GM12878 (cell line): ENCODE results near the gene PUM2. TPM values are rescaled to one million over a fixed set of nuclear protein-coding genes. Genes with fewer than 3 reads are reported as not detected.

Source experiments
- ATAC-seq: fragments of 200-7000 bp; cut with Tn5 transposase; 3 replicates; pipeline ENCODE4 v1.9.1; 2020; ENCODE audit warnings: mild to moderate bottlenecking, moderate library complexity
- BruUV-seq: library from RNA; stranded (reverse); fragments of 400-500 nt; replicated peaks from 2 replicates; lab custom pipeline; 2021; lab: Mats Ljungman, UMichigan
- CTCF ChIA-PET: fragments of 300-600 bp; sonication (Branson Sonifier 250); formaldehyde crosslinking; extraction: SDS; loops from one replicate; lab custom pipeline; 2021; ENCODE audit warnings: inconsistent platforms; lab: Yijun Ruan, JAX
- POLR2A ChIA-PET: fragments of 350-600 bp; formaldehyde crosslinking; extraction: SDS; loops from one replicate; lab custom pipeline; 2021; ENCODE audit warnings: inconsistent platforms; lab: Charles Lee
- RAD21 ChIA-PET: fragments of 300-600 bp; sonication (Branson Sonifier 250); formaldehyde crosslinking; loops from one replicate; lab custom pipeline; 2023; ENCODE audit warnings: antibody characterized with exemption; ENCODE audit not compliant: unreplicated experiment; lab: Charles Lee
- SMC1A ChIA-PET: fragments of 300-600 bp; sonication (Branson Sonifier 250); formaldehyde crosslinking; loops from one replicate; lab custom pipeline; 2023; ENCODE audit not compliant: unreplicated experiment, uncharacterized antibody; lab: Charles Lee
- DNase-seq: peaks from one replicate; pipeline ENCODE4 v3.0.0-alpha.2; 2011; ENCODE audit warnings: low read depth, low spot score
- FAIRE-seq: peaks from 3 replicates; lab custom pipeline; 2011; peaks lifted over from hg19 to GRCh38; lab: Jason Lieb, UNC
- H2AFZ ChIP-seq: 2 replicates; pipeline ENCODE4 v1.6.0; 2011; ENCODE audit warnings: low read depth, low read length, control low read depth; ENCODE audit not compliant: control insufficient read depth
- H3K27ac ChIP-seq: 2 replicates; pipeline ENCODE4 v1.5.1; 2011; ENCODE audit warnings: control low read depth; ENCODE audit not compliant: control insufficient read depth, insufficient read depth
- H3K27me3 ChIP-seq, 2 experiments: replicated peaks in 1 of 2; 2 replicates each; pipeline versions ENCODE4 v1.6.0 to v1.6.1; 2011; ENCODE audit warnings: low read length in 1 of 2; ENCODE audit not compliant: control insufficient read depth in 2 of 2, insufficient read depth in 2 of 2
- H3K36me3 ChIP-seq, 2 experiments: 2 replicates each; pipeline ENCODE4 v1.5.1; 2011; ENCODE audit warnings: low read length in 1 of 2; ENCODE audit not compliant: control insufficient read depth in 2 of 2, insufficient read depth in 2 of 2
- H3K4me1 ChIP-seq: 2 replicates; pipeline ENCODE4 v1.6.1; 2011; ENCODE audit warnings: mild to moderate bottlenecking, low read length, moderate library complexity, mixed read lengths; ENCODE audit not compliant: control insufficient read depth, insufficient read depth
- H3K4me2 ChIP-seq: 2 replicates; pipeline ENCODE4 v1.6.0; 2011; ENCODE audit warnings: control low read depth; ENCODE audit not compliant: control insufficient read depth, insufficient read depth
- H3K4me3 ChIP-seq: fragments of 200-600 bp; sonication (generic); 2 replicates; pipeline ENCODE4 v1.5.1; 2016
- H3K79me2 ChIP-seq: 2 replicates; pipeline ENCODE4 v1.6.0; 2011; ENCODE audit warnings: low read length; ENCODE audit not compliant: control insufficient read depth, insufficient read depth
- H3K9ac ChIP-seq: 2 replicates; pipeline ENCODE4 v1.8.0; 2011; ENCODE audit warnings: low read length, control low read depth, mixed read lengths; ENCODE audit not compliant: control insufficient read depth, insufficient read depth
- H3K9me3 ChIP-seq: replicated peaks from 3 replicates; pipeline ENCODE4 v1.5.1; 2011; ENCODE audit warnings: mild to moderate bottlenecking, low read length; ENCODE audit not compliant: control insufficient read depth, insufficient read depth
- H4K20me1 ChIP-seq: 2 replicates; pipeline ENCODE4 v1.6.0; 2011; ENCODE audit not compliant: control insufficient read depth, insufficient read depth
- BACH1 ChIP-seq: fragments of 450-650 bp; IDR thresholded peaks from 2 replicates; pipeline ENCODE4 v1.6.1; 2017; ENCODE audit warnings: mild to moderate bottlenecking, borderline replicate concordance
- CBX3 ChIP-seq: fragments of 200-600 bp; sonication (generic); IDR thresholded peaks from 2 replicates; pipeline ENCODE4 v1.6.1; 2016; ENCODE audit warnings: low read depth, borderline replicate concordance
- HDGF ChIP-seq: fragments of 450-650 bp; IDR thresholded peaks from 2 replicates; pipeline ENCODE4 v1.6.1; 2016; ENCODE audit warnings: antibody characterized with exemption
- JUNB ChIP-seq: IDR thresholded peaks from 2 replicates; pipeline ENCODE4 v1.6.1; 2016; ENCODE audit warnings: antibody characterized with exemption, mild to moderate bottlenecking
- MTA2 ChIP-seq: fragments of 450-650 bp; IDR thresholded peaks from 2 replicates; pipeline ENCODE4 v1.6.1; 2016; ENCODE audit warnings: low read depth, mild to moderate bottlenecking, moderate library complexity
- NRF1 ChIP-seq: conservative IDR thresholded peaks from 2 replicates; pipeline ENCODE4 v1.6.1; 2011; ENCODE audit warnings: mild to moderate bottlenecking, low read depth, low read length, improper control_type of control experiment
- RAD51 ChIP-seq: fragments of 450-650 bp; IDR thresholded peaks from 2 replicates; pipeline ENCODE4 v1.6.1; 2016; ENCODE audit warnings: moderate library complexity, mild to moderate bottlenecking, inconsistent platforms
- SIX5 ChIP-seq: IDR thresholded peaks from 2 replicates; pipeline ENCODE4 v1.6.1; 2011; ENCODE audit warnings: mild to moderate bottlenecking, low read depth, low read length, moderate library complexity; ENCODE audit not compliant: severe bottlenecking
- ZZZ3 ChIP-seq: IDR thresholded peaks from 2 replicates; pipeline ENCODE4 v1.6.1; 2011; ENCODE audit warnings: low read depth; ENCODE audit not compliant: control insufficient read depth, insufficient read length
- WGBS: methylation state at CpG from one replicate; pipeline ENCODE4 v1.1.6; 2016; ENCODE audit warnings: low lambda C conversion rate; ENCODE audit not compliant: insufficient replicate concordance, insufficient coverage; ENCODE audit errors: missing lambda C conversion rate; 5-methylcytosine and 5-hydroxymethylcytosine counted together
- in situ Hi-C: fragments of 300-500 bp; cut with MboI; formaldehyde crosslinking; loops from 9 replicates; pipeline ENCODE4 v1.14.3; 2018; ENCODE audit warnings: mixed read lengths
- intact Hi-C: fragments of 100-400 bp; cut with micrococcal nuclease; formaldehyde crosslinking; loops from one replicate; pipeline ENCODE4 v1.14.2; 2022; ENCODE audit not compliant: unreplicated experiment
- polyA plus RNA-seq, 11 experiments: library from polyadenylated mRNA; depleted of rRNA in 4 of 11; unstranded in 6 of 11; stranded (reverse) in 5 of 11; fragments of >200 nt; fragmentation: Nextera tagmentation in 4 of 11; fragmentation: Illumina TruSeq in 1 of 11; extraction: Ambion mirVana in 4 of 11; extraction: Trizol in 1 of 11; gene quantifications; 1 replicate in 1 of 11; 2 replicates in 10 of 11; pipeline versions ENCODE4 v1.2.1 to v1.2.3, GENCODE V29; 2011 to 2016; ENCODE audit warnings: inconsistent platforms in 2 of 11, missing spikeins in 2 of 11, low read depth in 1 of 11
- total RNA-seq, 4 experiments: library from RNA; depleted of rRNA in 3 of 4; stranded (reverse); fragments of >200 nt in 3 of 4; fragmentation: Illumina TruSeq in 1 of 4; extraction: Trizol in 1 of 4; gene quantifications; 2 replicates each; pipeline versions ENCODE4 v1.2.1 to v1.2.3, GENCODE V29; 2013 to 2021
- TF ChIP-seq, protein P1 (sequence below): fragments of 450-650 bp; IDR thresholded peaks from 2 replicates; pipeline ENCODE4 v1.6.1; 2016; ENCODE audit warnings: mild to moderate bottlenecking

Gene PUM2
- total and polyA plus RNA-seq, 10 of the 15 experiments (the other 5 are each of a cell fraction or from before 2014, with no cell fraction given) = 14.5 to 87.6 (median 29.4) TPM

DNA sequence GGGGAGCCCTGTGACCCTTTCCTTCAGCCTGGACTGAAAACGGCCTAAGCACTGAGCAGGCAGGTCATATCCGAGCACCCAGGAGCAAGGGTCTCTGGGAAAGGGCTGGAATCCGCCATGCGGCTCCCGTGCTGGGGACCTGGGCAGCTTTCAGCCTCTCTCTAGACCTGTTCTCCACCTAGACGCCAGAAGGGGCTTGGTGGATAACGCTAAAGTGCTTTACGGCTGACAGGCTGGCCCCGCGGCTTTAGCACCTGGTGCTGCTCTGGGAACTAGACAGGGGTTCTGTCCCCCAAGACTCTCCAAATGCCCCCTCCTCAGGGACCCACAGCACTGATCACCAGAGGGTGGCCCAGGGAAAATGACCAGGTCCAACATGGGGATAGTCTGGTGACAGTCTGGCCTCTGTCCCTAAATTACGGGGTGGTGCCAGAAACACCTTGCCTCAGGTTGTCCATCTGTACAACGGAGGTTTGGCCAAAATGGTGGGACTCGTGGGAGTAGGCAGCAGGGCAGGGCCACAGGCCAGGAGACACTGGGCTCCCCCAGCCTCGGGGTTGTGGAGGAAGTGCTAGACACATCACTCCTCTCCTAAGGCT, 138.7 kb downstream of the PUM2 start:
- RAD21 ChIA-PET = interaction anchor here (1.3 to 6.2 kb wide), 3 partner anchors 10 to 66 kb away, joined by 3 to 69 read pairs (median 5); no protein-coding TSS in a partner anchor
- no peak for FAIRE-seq

More for the DNA sequence above, 138.7 kb downstream of the PUM2 start:
- peak overlapping the region; percentile 83; the same call in 1 of the 2 replicates for H3K4me2 ChIP-seq
- in situ Hi-C loops (no loop called here), intact Hi-C loops (no loop called here)
- no peak for TF ChIP-seq NRF1
- TF ChIP-seq JUNB = no peak
- TF ChIP-seq HDGF = no peak
- TF ChIP-seq SIX5 = no peak
- TF ChIP-seq ZZZ3 = no peak
- TF ChIP-seq, protein P1, sequence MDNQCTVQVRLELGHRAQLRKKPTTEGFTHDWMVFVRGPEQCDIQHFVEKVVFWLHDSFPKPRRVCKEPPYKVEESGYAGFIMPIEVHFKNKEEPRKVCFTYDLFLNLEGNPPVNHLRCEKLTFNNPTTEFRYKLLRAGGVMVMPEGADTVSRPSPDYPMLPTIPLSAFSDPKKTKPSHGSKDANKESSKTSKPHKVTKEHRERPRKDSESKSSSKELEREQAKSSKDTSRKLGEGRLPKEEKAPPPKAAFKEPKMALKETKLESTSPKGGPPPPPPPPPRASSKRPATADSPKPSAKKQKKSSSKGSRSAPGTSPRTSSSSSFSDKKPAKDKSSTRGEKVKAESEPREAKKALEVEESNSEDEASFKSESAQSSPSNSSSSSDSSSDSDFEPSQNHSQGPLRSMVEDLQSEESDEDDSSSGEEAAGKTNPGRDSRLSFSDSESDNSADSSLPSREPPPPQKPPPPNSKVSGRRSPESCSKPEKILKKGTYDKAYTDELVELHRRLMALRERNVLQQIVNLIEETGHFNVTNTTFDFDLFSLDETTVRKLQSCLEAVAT = no peak
- TF ChIP-seq CBX3 = no peak
- TF ChIP-seq MTA2 = no peak
- no peak for TF ChIP-seq RAD51
- TF ChIP-seq BACH1 = no peak
- H2AFZ ChIP-seq = peak overlapping the region; percentile 62
- no peak overlapping the region for H3K9ac ChIP-seq
- H3K79me2 ChIP-seq = peaks cover 18% of the 10 kb centered on the region
- POLR2A ChIA-PET = interaction anchor here (1.9 to 5.0 kb wide), 2 partner anchors 10 to 64 kb away, joined by 7 to 38 read pairs; no protein-coding TSS in a partner anchor
- no peaks in the 10 kb centered on the region for H3K27me3 ChIP-seq
- H3K9me3 ChIP-seq = no peaks in the 10 kb centered on the region
- no peaks in the 10 kb centered on the region for H4K20me1 ChIP-seq
- H3K27ac ChIP-seq = peak overlapping the region; percentile 78
- no peaks in the 10 kb centered on the region for H3K36me3 ChIP-seq
- no TSS peak for BruUV-seq
- SMC1A ChIA-PET = interaction anchor here (1.0 to 2.7 kb wide), 5 partner anchors 10 to 76 kb away, joined by 4 to 15 read pairs (median 5); no protein-coding TSS in a partner anchor
- H3K4me1 ChIP-seq = peaks cover 68% of the 10 kb centered on the region
- CTCF ChIA-PET = interaction anchor here (0.9 to 6.2 kb wide), 4 partner anchors 11 to 77 kb away, joined by 3 to 39 read pairs (median 8); partner anchors contain the start of gene SDC1
- no peak overlapping the region for H3K4me3 ChIP-seq
- DNase-seq (no peak), ATAC-seq (no peak; the same call in 2 of the 3 replicates)
- WGBS = 70% methylated on average over 14 of the region's 14 CpGs
